IPS-NIHi11 (cell line): ENCODE data around the gene NEURL1.

Experiments
- DNase-seq: peaks from one replicate; pipeline ENCODE4 v3.0.0; 2012; ENCODE audit warnings: mixed read lengths, low spot score

Gene NEURL1

GRCh38 chr10:103493362-103493915 is at the start of gene NEURL1:
Gene NEURL1 (plus strand): TSS chr10:103493705. CDS start chr10:103494388, 683 bp downstream.
- peak; percentile 81 for DNase-seq

- no peak for DNase-seq
Observed at GRCh38 chr10:103444478-103444877, 49.0 kb upstream of the NEURL1 start.

GRCh38 chr10:103445366-103445765 is 48.1 kb upstream of the NEURL1 start:
- DNase-seq, result no peak

GRCh38 chr10:103445767-103446567 is 47.5 kb upstream of the NEURL1 start:
- no peak for DNase-seq

- no peak for DNase-seq
Observed at GRCh38 chr10:103447187-103447586, 46.3 kb upstream of the NEURL1 start.

- no peak for DNase-seq
Observed at GRCh38 chr10:103448746-103449145, 44.8 kb upstream of the NEURL1 start.

- DNase-seq, result no peak
Observed at GRCh38 chr10:103449208-103450144, 44.0 kb upstream of the NEURL1 start.

- no peak for DNase-seq
Observed at GRCh38 chr10:103450201-103450695, 43.3 kb upstream of the NEURL1 start.

GRCh38 chr10:103451091-103451813 is 42.3 kb upstream of the NEURL1 start:
- peak; percentile 64 for DNase-seq

GRCh38 chr10:103451831-103452505 is 41.5 kb upstream of the NEURL1 start, which contains the start of gene CALHM2:
Gene CALHM2 (minus strand): TSS chr10:103452370. CDS start chr10:103449941, 2,429 bp downstream.
- peak; percentile 94 for DNase-seq

- DNase-seq, result no peak
Observed at GRCh38 chr10:103452506-103453230, 40.8 kb upstream of the NEURL1 start.

GRCh38 chr10:103454026-103454425 is 39.5 kb upstream of the NEURL1 start:
- no peak for DNase-seq

- DNase-seq, result no peak
Observed at GRCh38 chr10:103455235-103455634, 38.3 kb upstream of the NEURL1 start.

- no peak for DNase-seq
Observed at GRCh38 chr10:103456074-103456660, 37.3 kb upstream of the NEURL1 start.

GRCh38 chr10:103457176-103457712 is 36.3 kb upstream of the NEURL1 start:
- no peak for DNase-seq

- no peak for DNase-seq
Observed at GRCh38 chr10:103457896-103458583, 35.5 kb upstream of the NEURL1 start.

- DNase-seq, result peak; percentile 93
Observed at GRCh38 chr10:103458720-103459119, 34.8 kb upstream of the NEURL1 start, which contains the start of gene CALHM1. Gene CALHM1 (minus strand): TSS chr10:103458900. CDS start chr10:103458751, 149 bp downstream.

- DNase-seq, result no peak
Observed at GRCh38 chr10:103459615-103460014, 33.9 kb upstream of the NEURL1 start.

- DNase-seq, result no peak
Observed at GRCh38 chr10:103463499-103463898, 30.0 kb upstream of the NEURL1 start.
